Suprapubic skin (tissue), 4 donors: ENCODE measurements around the gene GJB3. TPM values are rescaled to one million over a fixed set of nuclear protein-coding genes. Genes with fewer than 3 reads are reported as not detected.

ENCODE experiments used
- DNase-seq, 2 donors: peaks; one replicate each; pipeline ENCODE4 v3.0.0-alpha.2; 2019; ENCODE audit warnings: low spot score in 2 of 2
- H3K27ac ChIP-seq: fragments of 200-600 bp; sonication (generic); one replicate; pipeline ENCODE4 v1.5.1; 2019
- H3K27me3 ChIP-seq: fragments of 200-600 bp; sonication (generic); one replicate; pipeline ENCODE4 v1.5.1; 2019
- H3K36me3 ChIP-seq: fragments of 200-600 bp; sonication (generic); one replicate; pipeline ENCODE4 v1.5.1; 2019
- H3K4me1 ChIP-seq: fragments of 200-600 bp; sonication (generic); one replicate; pipeline ENCODE4 v1.5.1; 2019
- H3K4me3 ChIP-seq: fragments of 200-600 bp; sonication (generic); one replicate; pipeline ENCODE4 v1.5.1; 2019; ENCODE audit warnings: mild to moderate bottlenecking
- H3K9me3 ChIP-seq: fragments of 200-600 bp; sonication (generic); one replicate; pipeline ENCODE4 v1.5.1; 2019
- CTCF ChIP-seq, 2 donors: fragments of 200-600 bp in 1 of 2; fragments of 450-650 bp in 1 of 2; sonication (generic) in 1 of 2; IDR thresholded peaks; one replicate each; pipeline ENCODE4 v1.5.1; 2016 to 2019; ENCODE audit warnings: antibody characterized with exemption in 2 of 2, mild to moderate bottlenecking in 1 of 2, moderate library complexity in 1 of 2
- EP300 ChIP-seq: sonication (generic); formaldehyde crosslinking; IDR thresholded peaks from one replicate; pipeline ENCODE4 v1.6.1; 2017; ENCODE audit warnings: antibody characterized with exemption
- POLR2A ChIP-seq, 2 donors: fragments of 450-650 bp; IDR thresholded peaks; one replicate each; pipeline ENCODE4 v1.6.1; 2017; ENCODE audit warnings: antibody characterized with exemption in 2 of 2, mild to moderate bottlenecking in 2 of 2, moderate library complexity in 2 of 2
- POLR2AphosphoS5 ChIP-seq, 3 donors: sonication (generic); formaldehyde crosslinking; IDR thresholded peaks; one replicate each; pipeline ENCODE4 v1.6.1; 2017; ENCODE audit warnings: antibody characterized with exemption in 3 of 3
- WGBS: methylation state at CpG from one replicate; pipeline ENCODE4 v1.1.5; 2018; 5-methylcytosine and 5-hydroxymethylcytosine counted together
- total RNA-seq, 4 donors: library from RNA; depleted of rRNA; stranded (reverse); fragments of >200 nt; gene quantifications; one replicate each; pipeline ENCODE4 v1.1.0, GENCODE V29; 2016

Gene GJB3
- total RNA-seq, 4 donors from 2014 or later = 76.0 to 268 (median 186) TPM

GRCh38 chr1:34792868-34793727, 12.1 kb downstream of the GJB3 start, which contains the start of gene GJA4:
GJA4 (plus strand) TSS chr1:34792999; CDS start chr1:34794214, 1,215 bp downstream.
- Histone ChIP-seq H3K27ac (peak within 1 kb of the TSS; percentile 51), H3K9me3 (no peaks in the 10 kb centered on the region), H3K36me3 (no peaks in the 10 kb centered on the region), H3K27me3 (peaks cover 19% of the 10 kb centered on the region), H3K4me3 (peak within 1 kb of the TSS; percentile 48), H3K4me1 (peaks cover 15% of the 10 kb centered on the region)
- 32% methylated on average over 6 of the region's 45 CpGs for WGBS
- TF ChIP-seq EP300 = no peak
- TF ChIP-seq POLR2A (IDR thresholded peaks at IDR 0.05) = no peak
- TF ChIP-seq CTCF (IDR thresholded peaks at IDR 0.05) = no peak
- no peak for TF ChIP-seq POLR2AphosphoS5 (IDR thresholded peaks at IDR 0.05)
- no peak for DNase-seq

DNA sequence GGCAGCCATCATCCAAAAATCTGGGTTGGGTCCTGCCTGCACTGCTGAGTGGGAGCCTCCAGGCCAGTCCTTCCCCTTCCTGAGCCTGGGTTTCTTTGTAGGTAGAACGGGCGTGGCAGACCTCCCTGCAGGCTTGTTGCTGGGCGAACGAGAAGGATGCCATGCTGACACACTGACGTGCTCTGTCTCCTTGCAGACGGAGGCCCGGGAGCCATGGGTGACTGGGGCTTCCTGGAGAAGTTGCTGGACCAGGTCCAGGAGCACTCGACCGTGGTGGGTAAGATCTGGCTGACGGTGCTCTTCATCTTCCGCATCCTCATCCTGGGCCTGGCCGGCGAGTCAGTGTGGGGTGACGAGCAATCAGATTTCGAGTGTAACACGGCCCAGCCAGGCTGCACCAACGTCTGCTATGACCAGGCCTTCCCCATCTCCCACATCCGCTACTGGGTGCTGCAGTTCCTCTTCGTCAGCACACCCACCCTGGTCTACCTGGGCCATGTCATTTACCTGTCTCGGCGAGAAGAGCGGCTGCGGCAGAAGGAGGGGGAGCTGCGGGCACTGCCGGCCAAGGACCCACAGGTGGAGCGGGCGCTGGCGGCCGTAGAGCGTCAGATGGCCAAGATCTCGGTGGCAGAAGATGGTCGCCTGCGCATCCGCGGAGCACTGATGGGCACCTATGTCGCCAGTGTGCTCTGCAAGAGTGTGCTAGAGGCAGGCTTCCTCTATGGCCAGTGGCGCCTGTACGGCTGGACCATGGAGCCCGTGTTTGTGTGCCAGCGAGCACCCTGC, 13.2 kb downstream of the GJB3 start:
- H3K36me3 ChIP-seq = no peaks in the 10 kb centered on the region
- 96% methylated on average over 5 of the region's 40 CpGs for WGBS
- H3K9me3 ChIP-seq = no peaks in the 10 kb centered on the region
- H3K27ac ChIP-seq = no peak overlapping the region
- H3K4me1 ChIP-seq = peaks cover 15% of the 10 kb centered on the region
- TF ChIP-seq POLR2AphosphoS5 (IDR thresholded peaks at IDR 0.05) (no peak), EP300 (no peak), POLR2A (IDR thresholded peaks at IDR 0.05) (no peak), CTCF (IDR thresholded peaks at IDR 0.05) (no peak)
- peak overlapping the region; percentile 48 for H3K4me3 ChIP-seq
- no peak for DNase-seq
- peaks cover 19% of the 10 kb centered on the region for H3K27me3 ChIP-seq

GRCh38 chr1:34794790-34795180, 13.8 kb downstream of the GJB3 start:
- no peak for TF ChIP-seq CTCF (IDR thresholded peaks at IDR 0.05)
- DNase-seq = no peak
- Histone ChIP-seq H3K9me3 (no peaks in the 10 kb centered on the region), H3K27me3 (peaks cover 19% of the 10 kb centered on the region), H3K36me3 (no peaks in the 10 kb centered on the region), H3K4me3 (peak overlapping the region; percentile 48), H3K27ac (no peak overlapping the region), H3K4me1 (peaks cover 15% of the 10 kb centered on the region)
- 79% methylated on average over 11 of the region's 12 CpGs for WGBS

DNA sequence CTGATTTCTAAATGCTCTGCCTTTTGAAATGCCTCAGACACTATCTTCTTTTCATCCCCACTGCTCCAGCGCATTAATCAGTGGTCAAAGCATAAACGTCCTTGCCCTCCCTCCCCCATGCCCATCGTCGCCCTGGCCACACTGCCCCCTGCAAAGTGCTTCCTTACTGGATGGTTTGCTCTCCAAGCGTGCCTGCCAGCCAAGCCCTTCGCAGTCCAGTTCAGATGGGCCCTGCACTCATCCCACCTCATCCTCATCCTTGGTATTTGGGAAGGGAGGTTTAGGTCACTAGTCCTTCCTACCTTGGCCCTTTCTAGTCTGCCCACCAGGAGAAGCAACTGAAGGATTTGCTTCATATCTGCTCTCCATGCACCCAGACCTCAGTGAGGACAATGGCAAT, 14.9 kb downstream of the GJB3 start:
- H3K27ac ChIP-seq = no peak overlapping the region
- peak overlapping the region; percentile 48 for H3K4me3 ChIP-seq

More for the DNA sequence above, 14.9 kb downstream of the GJB3 start:
- 90% methylated on average over 6 of the region's 6 CpGs for whole genome bisulfite sequencing
- DNase-seq = no peak
- Histone ChIP-seq H3K27me3 (peaks cover 19% of the 10 kb centered on the region), H3K9me3 (no peaks in the 10 kb centered on the region), H3K36me3 (no peaks in the 10 kb centered on the region), H3K4me1 (peaks cover 15% of the 10 kb centered on the region)
- TF ChIP-seq POLR2AphosphoS5 (IDR thresholded peaks at IDR 0.05) (no peak), EP300 (no peak), POLR2A (IDR thresholded peaks at IDR 0.05) (no peak), CTCF (IDR thresholded peaks at IDR 0.05) (no peak)
